ENCODE measurements around the gene DNAJC16. TPM values are rescaled to one million over a fixed set of nuclear protein-coding genes. Genes with fewer than 3 reads are reported as not detected.
"Not testable (repeated sequence)": the region's sequence is repeated elsewhere in the genome, so short reads cannot be mapped to it uniquely, and the experiment has no call there.

DNAJC16 gene
- 30.0 TPM for total RNA-seq

- peak; percentile 100 for DNase-seq (ENCODE audit: low spot score)
Measured at GRCh38 chr1:15526490-15527339, at the start of gene DNAJC16. DNAJC16 (plus strand) TSS chr1:15526848; CDS start chr1:15529106, 2,258 bp downstream.

DNA sequence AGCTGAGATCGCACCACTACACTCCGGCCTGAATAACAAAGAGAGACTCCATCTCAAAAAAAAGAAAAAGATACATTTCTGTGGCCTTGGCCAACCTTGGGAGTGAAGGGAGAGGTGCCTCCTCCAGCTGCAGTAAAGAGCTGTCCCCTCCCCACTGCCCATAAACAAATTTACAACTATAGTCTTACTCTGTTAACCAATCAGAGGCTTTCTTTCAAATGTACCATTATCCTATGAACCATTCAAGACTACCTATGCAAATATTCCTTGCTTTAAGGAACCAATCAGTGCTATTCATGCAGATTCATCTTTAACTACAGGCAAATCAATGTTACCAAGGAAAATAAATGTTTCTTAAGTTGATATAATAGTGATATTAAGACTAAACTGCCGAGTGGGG, 49.7 kb upstream of the DNAJC16 start:
- DNase-seq (ENCODE audit: low spot score), result no peak

DNA sequence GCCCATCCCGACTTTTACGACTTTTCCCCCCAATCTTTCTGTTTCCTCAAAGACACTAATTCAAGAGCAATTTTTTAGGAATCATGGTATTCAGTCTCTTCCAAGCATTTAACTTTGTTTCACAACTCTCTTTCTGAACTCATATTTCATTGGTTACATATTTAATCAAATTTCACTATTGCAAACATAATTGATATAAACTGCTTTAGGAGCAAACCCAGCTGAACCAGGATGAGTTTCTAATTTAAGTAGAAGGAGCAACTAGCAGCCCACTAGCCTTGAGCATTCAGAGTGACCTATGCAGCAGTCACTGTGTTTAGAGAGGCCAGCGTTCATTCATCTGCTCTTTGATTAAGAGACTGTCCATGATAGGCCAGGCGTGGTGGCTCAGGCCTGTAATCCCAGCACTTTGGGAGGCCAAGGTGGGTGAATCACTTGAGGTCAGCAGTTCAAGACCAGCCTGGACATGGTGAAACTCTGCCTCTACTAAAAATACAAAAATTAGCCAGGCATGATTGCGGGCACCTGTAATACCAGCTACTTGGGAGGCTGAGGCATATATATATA, 48.9 kb upstream of the DNAJC16 start:
- DNase-seq (ENCODE audit: low spot score), result no peak

GRCh38 chr1:15479654-15480347, 46.8 kb upstream of the DNAJC16 start:
- no peak for DNase-seq (ENCODE audit: low spot score)

DNA sequence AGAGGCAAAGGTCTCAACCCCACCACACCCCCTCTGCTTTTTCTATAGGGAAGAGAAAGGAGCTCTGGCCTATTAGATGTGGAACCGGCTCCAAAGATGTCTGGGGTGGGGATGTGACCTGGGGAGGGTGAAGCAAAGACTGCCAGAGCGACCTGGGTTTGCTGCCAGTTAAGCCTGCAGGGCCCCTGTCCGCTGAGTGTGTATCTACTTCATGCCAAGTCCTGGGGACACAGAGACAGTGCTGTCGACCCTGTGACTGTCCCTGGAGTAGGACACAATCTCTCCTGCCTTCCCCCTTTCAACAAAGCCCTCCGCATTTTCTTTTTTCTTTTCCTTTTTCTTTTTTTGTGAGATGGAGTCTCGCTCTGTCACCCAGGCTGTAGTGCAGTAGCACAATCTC, 44.2 kb upstream of the DNAJC16 start:
- not testable (repeated sequence) for DNase-seq (ENCODE audit: low spot score)

DNA sequence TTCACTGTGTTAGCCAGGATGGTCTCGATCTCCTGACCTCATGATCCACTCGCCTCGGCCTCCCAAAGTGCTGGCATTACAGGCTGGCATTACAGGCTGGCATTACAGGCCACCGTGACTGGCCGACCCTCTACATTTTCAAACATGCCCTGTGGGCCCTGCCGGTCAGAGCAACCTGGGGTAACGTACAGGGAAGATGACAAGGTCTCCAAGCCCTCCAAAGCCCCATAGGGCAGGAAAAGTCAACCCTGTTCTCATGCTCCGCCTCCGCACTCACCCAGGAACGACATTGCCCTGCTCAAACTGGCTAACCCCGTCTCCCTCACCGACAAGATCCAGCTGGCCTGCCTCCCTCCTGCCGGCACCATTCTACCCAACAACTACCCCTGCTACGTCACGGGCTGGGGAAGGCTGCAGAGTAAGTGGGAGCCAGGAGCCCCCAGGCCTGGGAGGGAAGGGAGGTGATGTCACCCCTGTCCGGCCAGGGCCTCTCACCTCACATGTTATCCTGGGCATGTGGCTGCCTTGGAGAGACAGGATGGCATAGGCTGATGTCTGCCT, 43.6 kb upstream of the DNAJC16 start:
- DNase-seq (ENCODE audit: low spot score), result not testable (repeated sequence)

DNA sequence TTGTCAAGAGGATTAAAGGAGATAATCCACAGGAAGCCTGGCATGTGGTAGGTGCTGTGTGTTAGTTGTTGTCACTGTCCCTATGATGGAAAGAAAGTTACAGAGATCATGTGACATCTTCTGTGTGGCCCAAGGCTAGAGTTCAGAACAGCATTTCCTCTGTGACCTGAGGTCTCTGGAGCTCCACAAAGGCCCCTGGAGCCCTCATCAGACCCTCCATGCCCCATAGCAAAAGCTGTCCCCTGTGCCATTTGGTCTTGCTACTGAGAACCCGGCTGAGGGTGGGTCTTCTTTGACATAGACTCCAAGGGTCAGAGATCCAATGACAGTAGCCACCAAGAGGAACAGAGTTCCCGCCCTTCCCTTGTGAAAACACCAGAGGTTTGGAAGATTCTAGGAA, 42.7 kb upstream of the DNAJC16 start:
- DNase-seq (ENCODE audit: low spot score), result no peak

DNA sequence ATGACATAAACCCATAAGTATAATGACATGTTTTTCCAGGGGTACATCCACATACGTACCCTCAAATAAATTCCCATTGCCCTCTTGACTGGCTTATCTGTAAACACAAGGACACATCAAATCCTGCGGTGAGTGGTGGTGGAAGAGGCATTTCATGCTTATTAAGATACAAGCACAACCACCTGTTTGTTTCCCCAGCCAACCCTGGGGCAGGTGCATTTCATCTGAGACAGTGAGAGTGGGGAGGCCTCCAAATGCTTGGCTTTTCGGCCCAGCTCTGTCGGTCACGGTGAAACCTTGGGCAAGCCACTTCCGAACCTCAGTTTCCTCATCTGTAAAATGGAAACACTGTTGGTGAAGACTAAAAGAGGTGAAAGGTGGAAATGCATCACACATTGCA, 42.2 kb upstream of the DNAJC16 start:
- DNase-seq (ENCODE audit: low spot score), result not testable (repeated sequence)

DNA sequence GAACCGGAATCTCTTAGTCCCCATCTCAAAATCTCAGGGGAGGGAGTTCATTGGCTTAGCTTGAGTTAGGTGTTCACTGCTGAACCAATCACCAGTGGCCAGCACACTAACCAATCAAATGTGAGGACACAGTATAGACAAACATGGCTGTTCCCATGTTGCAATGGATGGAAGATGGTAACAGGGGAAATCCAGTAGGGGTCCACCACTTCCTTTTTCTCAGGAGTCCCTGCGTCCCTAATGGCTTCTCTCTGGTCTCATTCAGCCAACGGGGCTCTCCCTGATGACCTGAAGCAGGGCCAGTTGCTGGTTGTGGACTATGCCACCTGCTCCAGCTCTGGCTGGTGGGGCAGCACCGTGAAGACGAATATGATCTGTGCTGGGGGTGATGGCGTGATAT, 41.0 kb upstream of the DNAJC16 start:
- no peak for DNase-seq (ENCODE audit: low spot score)

DNA sequence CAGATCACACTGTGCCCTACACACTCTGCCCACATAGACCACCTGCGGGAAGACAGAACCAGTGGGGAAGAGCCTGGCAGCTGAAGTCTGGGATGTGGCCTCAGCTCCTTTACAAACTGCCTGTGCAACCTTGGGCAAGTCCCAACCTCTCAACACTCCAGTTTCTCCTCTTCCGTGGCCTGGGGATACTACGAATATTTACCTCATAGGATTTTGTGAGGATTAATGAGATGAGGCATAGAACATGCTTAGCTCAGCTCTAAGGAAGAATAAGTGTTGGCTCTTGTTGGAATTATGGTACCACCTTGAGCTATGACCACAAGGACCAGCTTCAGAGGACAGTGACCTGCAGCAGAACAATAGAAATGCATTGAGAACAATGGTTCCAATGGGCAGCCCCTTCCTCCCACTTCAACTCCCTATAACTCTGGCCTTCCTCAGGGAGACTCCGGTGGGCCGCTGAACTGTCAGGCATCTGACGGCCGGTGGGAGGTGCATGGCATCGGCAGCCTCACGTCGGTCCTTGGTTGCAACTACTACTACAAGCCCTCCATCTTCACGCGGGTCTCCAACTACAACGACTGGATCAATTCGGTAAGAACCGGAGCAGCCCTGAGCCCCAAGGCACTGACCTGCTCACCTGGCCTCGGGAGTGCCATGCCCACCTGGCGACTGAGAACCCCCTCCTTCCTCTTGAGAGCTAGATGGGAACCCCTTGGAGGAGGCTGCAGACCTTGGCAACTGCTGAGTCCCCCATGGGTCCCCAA, 39.6 kb upstream of the DNAJC16 start:
- DNase-seq (ENCODE audit: low spot score), result not testable (repeated sequence)

DNA sequence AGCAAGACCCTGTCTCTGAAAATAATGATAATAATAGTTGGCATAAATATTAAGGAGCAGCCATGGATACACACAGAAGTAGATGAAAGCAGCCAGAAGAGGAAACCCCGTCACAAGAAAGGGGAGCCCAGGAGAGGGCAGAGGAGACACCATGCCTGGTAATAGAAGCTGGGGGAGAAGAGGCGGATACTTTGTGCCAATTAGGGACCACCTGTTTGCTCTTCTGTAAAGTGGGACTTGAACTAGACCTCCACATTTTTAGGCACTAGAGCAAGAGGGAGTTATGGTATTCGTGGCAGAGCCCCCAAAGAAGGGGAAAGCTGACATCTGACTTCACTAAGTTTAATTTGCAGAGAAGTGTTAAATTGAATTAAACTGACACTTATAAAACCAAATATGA, 38.3 kb upstream of the DNAJC16 start:
- DNase-seq (ENCODE audit: low spot score), result no peak

DNA sequence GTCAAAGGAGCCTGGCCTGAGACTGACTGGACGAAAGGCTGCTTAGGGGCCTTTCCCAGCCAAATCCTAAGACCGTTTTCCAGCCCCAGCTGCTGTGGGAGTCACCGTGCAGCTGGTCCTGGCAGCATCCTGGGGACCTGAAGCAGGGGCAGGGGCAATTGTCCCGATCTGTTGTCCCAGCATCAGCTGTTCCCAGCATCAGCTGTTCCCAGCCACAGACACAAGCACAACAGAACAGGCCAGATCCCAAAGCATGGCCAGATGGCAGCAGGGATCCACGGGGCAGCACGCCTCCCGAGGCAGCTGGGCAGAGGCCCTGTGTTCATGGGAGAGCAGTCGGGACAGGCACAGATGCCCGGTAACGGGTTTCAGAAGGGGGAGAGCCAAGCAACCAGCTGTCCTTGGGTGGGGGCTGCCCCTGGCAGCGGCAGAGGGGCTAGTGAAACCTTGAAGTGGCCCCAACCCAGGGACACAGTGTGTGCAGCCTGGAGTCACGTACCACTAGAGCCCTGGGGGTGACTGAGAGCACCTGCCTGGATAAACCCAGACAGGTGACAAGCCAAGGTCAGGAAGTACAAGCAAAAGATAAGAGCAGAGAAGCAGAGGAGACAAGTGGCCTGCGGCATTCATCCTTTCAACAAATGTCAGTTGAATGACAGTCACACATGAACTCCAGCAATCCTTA, 37.5 kb upstream of the DNAJC16 start:
- DNase-seq (ENCODE audit: low spot score), result no peak

DNA sequence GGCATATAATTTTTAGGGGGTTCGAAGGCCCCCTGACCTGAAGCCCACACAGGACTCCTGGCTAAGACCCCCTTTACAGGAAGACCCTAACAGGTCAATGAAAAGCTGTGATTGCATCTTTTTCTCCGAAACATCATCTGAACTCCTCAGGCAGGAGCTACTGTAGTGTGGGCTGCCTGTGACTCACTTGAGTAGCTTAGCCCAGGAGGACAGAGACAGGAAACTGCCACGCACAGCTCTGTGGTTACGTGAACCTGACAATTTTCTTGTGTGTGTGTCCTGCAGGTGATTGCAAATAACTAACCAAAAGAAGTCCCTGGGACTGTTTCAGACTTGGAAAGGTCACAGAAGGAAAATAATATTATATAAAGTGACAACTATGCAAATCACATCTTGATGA, 35.6 kb upstream of the DNAJC16 start:
- DNase-seq (ENCODE audit: low spot score), result not testable (repeated sequence)

GRCh38 chr1:15492596-15492995, 34.1 kb upstream of the DNAJC16 start:
- no peak for DNase-seq (ENCODE audit: low spot score)

DNA sequence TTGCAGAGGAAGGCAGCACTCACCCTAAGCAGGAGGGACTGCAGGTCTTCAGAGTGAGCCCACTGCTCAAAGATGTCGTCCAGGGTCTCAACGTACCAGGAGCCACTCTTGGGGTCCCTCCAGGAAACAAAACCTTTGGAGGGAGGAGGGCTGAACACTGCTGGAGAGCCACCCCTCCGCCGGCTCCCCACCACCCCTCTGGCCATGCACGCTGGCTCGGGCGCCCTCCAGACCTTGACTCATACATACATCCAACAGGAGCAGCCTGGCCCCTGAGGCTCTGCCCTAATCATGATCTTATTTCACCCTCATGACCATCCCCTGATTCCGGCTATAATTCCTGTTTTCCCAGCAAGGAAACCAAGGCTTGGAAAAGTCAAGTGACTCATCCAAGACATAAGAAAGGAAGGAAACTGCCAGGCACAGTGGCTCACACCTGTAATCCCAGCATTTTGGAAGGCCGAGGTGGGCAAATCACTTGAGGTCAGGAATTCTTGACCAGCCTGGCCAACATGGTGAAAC, 32.7 kb upstream of the DNAJC16 start:
- no peak for DNase-seq (ENCODE audit: low spot score)

GRCh38 chr1:15500184-15501178, 26.2 kb upstream of the DNAJC16 start:
- DNase-seq (ENCODE audit: low spot score), result no peak

DNA sequence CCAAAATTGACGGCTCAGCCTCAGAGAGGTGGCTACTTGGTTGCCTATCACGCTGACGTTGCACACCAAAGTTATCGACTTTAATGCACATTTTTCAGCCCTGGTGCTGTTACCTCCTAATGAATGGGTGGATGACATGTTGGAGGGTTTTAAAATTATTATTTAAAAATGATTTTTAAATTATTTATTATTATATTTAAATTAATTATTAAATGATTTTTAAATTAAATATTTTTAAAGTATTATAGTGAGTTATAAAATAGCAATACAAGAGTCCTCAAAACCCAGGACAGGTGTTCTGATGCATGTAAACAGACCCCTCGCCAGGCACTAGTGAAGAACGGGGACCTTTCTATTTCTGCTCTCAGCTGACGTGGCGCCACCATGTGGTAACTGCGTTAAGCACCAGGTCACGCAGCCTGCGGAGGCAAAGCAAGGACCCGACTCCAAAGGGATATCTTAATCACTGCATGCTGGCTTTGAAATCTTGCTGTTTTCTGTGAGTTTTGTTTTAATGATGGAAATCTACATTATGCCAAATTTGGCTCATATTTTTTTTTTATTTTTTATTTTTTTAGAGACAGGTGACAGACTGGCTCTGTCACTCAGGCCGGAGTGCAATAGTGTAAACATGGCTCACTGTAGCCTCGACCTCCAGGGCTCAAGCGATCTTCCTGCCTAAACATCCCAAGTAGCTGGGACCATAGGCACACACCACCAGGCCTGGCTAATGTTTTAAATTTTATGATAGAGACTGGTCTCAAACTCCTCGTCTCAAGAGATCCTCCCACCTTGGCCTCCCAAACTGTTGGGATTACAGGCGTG, 25.2 kb upstream of the DNAJC16 start:
- DNase-seq (ENCODE audit: low spot score), result peak; percentile 35

GRCh38 chr1:15504436-15504835, 22.2 kb upstream of the DNAJC16 start:
- DNase-seq (ENCODE audit: low spot score), result no peak

- no peak for DNase-seq (ENCODE audit: low spot score)
Measured at GRCh38 chr1:15506831-15507230, 19.8 kb upstream of the DNAJC16 start.

All from mucosa of gallbladder (tissue), 1 donor.